MM.1S (cell line): ENCODE measurements around the gene TRIM73.
"Not testable (repeated sequence)": the region's sequence is repeated elsewhere in the genome, so short reads cannot be mapped to it uniquely, and the experiment has no call there.

ENCODE experiments used
- EZH2 ChIP-seq: fragments of 300-600 bp; sonication (generic); optimal IDR thresholded peaks from 2 replicates; pipeline ENCODE3; 2017; ENCODE audit warnings: low read depth, mild to moderate bottlenecking, antibody characterized with exemption, low read length, mixed read lengths
- TF ChIP-seq, protein P1 (sequence below): fragments of 300-600 bp; sonication (generic); IDR thresholded peaks from 2 replicates; pipeline ENCODE4 v1.5.1; 2016; ENCODE audit warnings: antibody characterized with exemption, low read length, mixed read lengths

DNA sequence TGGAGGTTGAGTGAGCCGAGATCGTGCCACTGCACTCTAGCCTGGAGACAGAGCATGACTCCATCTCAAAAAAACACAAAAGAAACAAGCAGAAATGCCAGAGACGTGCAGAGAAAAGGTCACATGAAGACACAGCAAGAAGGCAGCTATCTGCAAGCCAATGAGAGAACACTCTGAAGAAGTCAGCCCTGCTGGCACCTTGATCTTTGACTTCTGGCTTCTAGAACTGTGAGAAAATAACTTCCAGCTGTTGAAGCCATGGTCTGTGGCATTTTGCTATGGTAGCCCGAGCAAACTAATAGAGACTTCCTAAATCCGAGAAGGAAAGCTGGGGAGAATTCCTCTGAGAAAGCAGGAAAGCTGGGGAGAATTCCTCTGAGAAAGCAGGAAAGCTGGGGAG lies 54.5 kb downstream of the TRIM73 start:
- TF ChIP-seq, protein P1, sequence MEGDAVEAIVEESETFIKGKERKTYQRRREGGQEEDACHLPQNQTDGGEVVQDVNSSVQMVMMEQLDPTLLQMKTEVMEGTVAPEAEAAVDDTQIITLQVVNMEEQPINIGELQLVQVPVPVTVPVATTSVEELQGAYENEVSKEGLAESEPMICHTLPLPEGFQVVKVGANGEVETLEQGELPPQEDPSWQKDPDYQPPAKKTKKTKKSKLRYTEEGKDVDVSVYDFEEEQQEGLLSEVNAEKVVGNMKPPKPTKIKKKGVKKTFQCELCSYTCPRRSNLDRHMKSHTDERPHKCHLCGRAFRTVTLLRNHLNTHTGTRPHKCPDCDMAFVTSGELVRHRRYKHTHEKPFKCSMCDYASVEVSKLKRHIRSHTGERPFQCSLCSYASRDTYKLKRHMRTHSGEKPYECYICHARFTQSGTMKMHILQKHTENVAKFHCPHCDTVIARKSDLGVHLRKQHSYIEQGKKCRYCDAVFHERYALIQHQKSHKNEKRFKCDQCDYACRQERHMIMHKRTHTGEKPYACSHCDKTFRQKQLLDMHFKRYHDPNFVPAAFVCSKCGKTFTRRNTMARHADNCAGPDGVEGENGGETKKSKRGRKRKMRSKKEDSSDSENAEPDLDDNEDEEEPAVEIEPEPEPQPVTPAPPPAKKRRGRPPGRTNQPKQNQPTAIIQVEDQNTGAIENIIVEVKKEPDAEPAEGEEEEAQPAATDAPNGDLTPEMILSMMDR: not testable (repeated sequence)
- not testable (repeated sequence) for TF ChIP-seq EZH2
